ENCODE measurements around the gene NEK3.
"Not testable (repeated sequence)": the region's sequence is repeated elsewhere in the genome, so short reads cannot be mapped to it uniquely, and the experiment has no call there.

The NEK3 gene

GRCh38 chr13:52187029-52187423, 27.6 kb upstream of the NEK3 start:
- no peak for TF ChIP-seq CTCF (IDR thresholded peaks at IDR 0.05; ENCODE audit: borderline replicate concordance, insufficient read depth, low read depth, low read length)

GRCh38 chr13:52181316-52181954, 22.0 kb upstream of the NEK3 start:
- not testable (repeated sequence) for H3K4me3 ChIP-seq (ENCODE audit: low read depth, low read length)

More at GRCh38 chr13:52187029-52187423, 27.6 kb upstream of the NEK3 start:
- H3K4me3 ChIP-seq (ENCODE audit: low read depth, low read length): no peak overlapping the region

- TF ChIP-seq CTCF (IDR thresholded peaks at IDR 0.05; ENCODE audit: borderline replicate concordance, insufficient read depth, low read depth, low read length): no peak
These were observed 20.5 kb upstream of the NEK3 start for GRCh38 chr13:52179925-52180324.

GRCh38 chr13:52177276-52177675, 17.9 kb upstream of the NEK3 start:
- TF ChIP-seq CTCF (IDR thresholded peaks at IDR 0.05; ENCODE audit: borderline replicate concordance, insufficient read depth, low read depth, low read length): no peak

More at GRCh38 chr13:52179925-52180324, 20.5 kb upstream of the NEK3 start:
- H3K4me3 ChIP-seq (ENCODE audit: low read depth, low read length): no peak overlapping the region

GRCh38 chr13:52173970-52174369, 14.6 kb upstream of the NEK3 start:
- H3K4me3 ChIP-seq (ENCODE audit: low read depth, low read length): not testable (repeated sequence)

More at GRCh38 chr13:52177276-52177675, 17.9 kb upstream of the NEK3 start:
- no peak overlapping the region for H3K4me3 ChIP-seq (ENCODE audit: low read depth, low read length)

GRCh38 chr13:52173373-52173772, 14.0 kb upstream of the NEK3 start:
- H3K4me3 ChIP-seq (ENCODE audit: low read depth, low read length): no peak overlapping the region
- TF ChIP-seq CTCF (IDR thresholded peaks at IDR 0.05; ENCODE audit: borderline replicate concordance, insufficient read depth, low read depth, low read length): no peak

- H3K4me3 ChIP-seq (ENCODE audit: low read depth, low read length): not testable (repeated sequence)
These were observed 12.3 kb upstream of the NEK3 start for GRCh38 chr13:52171686-52172085.

GRCh38 chr13:52170828-52171391, 11.5 kb upstream of the NEK3 start:
- not testable (repeated sequence) for H3K4me3 ChIP-seq (ENCODE audit: low read depth, low read length)

GRCh38 chr13:52169839-52170238, 10.4 kb upstream of the NEK3 start:
- no peak overlapping the region for H3K4me3 ChIP-seq (ENCODE audit: low read depth, low read length)
- TF ChIP-seq CTCF (IDR thresholded peaks at IDR 0.05; ENCODE audit: borderline replicate concordance, insufficient read depth, low read depth, low read length): no peak

Measured in GM12875 (cell line).